Heart left ventricle (tissue), 13 donors: ENCODE results near the gene SYN1.

ENCODE experiments used
- CTCF ChIP-seq, 12 donors: fragments of 200-600 bp; sonication (generic) in 4 of 12; IDR thresholded peaks; one replicate each; pipeline versions ENCODE4 v1.5.0 to v1.8.0; 2018 to 2022; ENCODE audit warnings: antibody characterized with exemption in 12 of 12, mild to moderate bottlenecking in 5 of 12
- POLR2A ChIP-seq, 2 donors: fragments of 450-650 bp; IDR thresholded peaks; one replicate each; pipeline ENCODE4 v1.6.1; 2017; ENCODE audit warnings: antibody characterized with exemption in 2 of 2, mild to moderate bottlenecking in 2 of 2, moderate library complexity in 2 of 2
- donor health status: ischemic (EF 13 %, LVEDD 7.1; RV severe dilation, severe dysfunction).
- donor health status: DM: no; HTN: yes; CAD: no.
- donor health status: DM: no; HTN: no; CAD: no.
- donor health status: ischemic (EF 25% LVEDD 6.9; RV normal size, moderate dysfunction).
- donor health status: ischemic (EF 25% LVEDD 5.7; RV mildly dilated, moderate dysfunction).
- donor health status: ischemic (EF 35%, LVEDD 5.7; RV mildly dilated, moderate dysfunction).
- donor health status: nonischemic (EF 11% LVEDD 7.7; RV severe dilation, severe dysfunction).
- donor health status: DM: yes; HTN: yes; CAD: no.
- donor health status: PGD.
- donor health status: ischemic (EF 29% LVEDD 5.4; RV normal size, mild dysfunction).
- donor health status: nonischemic (EF 23%, LVEDD 6.1; RV moderate dilation, normal function).

GRCh38 chrX:47539860-47540259 lies 79.8 kb downstream of the SYN1 start:
- TF ChIP-seq POLR2A (IDR thresholded peaks at IDR 0.05) (no peak), CTCF (IDR thresholded peaks at IDR 0.05) (no peak)
